HCT116 (cell line): ENCODE results near the gene LAMTOR4. TPM values are rescaled to one million over a fixed set of nuclear protein-coding genes. Genes with fewer than 3 reads are reported as not detected.

Source experiments
- microRNA-seq: library from miRNA; unstranded; fragments of <30 nt; microRNA quantifications from one replicate; pipeline ENCODE4, GENCODE V29; 2016; ENCODE audit warnings: borderline number of aligned reads
- total RNA-seq: library from RNA; stranded (reverse); gene quantifications from one replicate; pipeline ENCODE4 v1.2.1, GENCODE V29; 2021; ENCODE audit not compliant: unreplicated experiment

Gene LAMTOR4
- total RNA-seq, 1 experiment from 2014 or later = 152 TPM

Small RNAs within 50 kb of the gene (microRNA-seq; reads per million reads assigned to microRNA genes)
- not detected for gene MIR4658

Other genes starting within 250 kb of the LAMTOR4 start
- gene TRIM4, start 229.4 kb upstream of the LAMTOR4 start, total RNA-seq = 25.1 TPM
- gene GJC3, start 219.3 kb upstream of the LAMTOR4 start, total RNA-seq = 0.76 TPM
- gene AZGP1, start 172.9 kb upstream of the LAMTOR4 start, total RNA-seq = 1.1 TPM
- 61.2 TPM for gene ZKSCAN1, start 133.3 kb upstream of the LAMTOR4 start, total RNA-seq
- gene ZSCAN21, start 99.1 kb upstream of the LAMTOR4 start, total RNA-seq = 10.3 TPM
- gene ZNF3, start 67.2 kb upstream of the LAMTOR4 start, total RNA-seq = 28.2 TPM
- gene COPS6, start 59.9 kb upstream of the LAMTOR4 start, total RNA-seq = 126 TPM
- gene MCM7, start 47.5 kb upstream of the LAMTOR4 start, total RNA-seq = 387 TPM
- gene AP4M1, start 47.3 kb upstream of the LAMTOR4 start, total RNA-seq = 20.0 TPM
- 67.4 TPM for gene TAF6, start 29.6 kb upstream of the LAMTOR4 start, total RNA-seq
- gene CNPY4, start 29.3 kb upstream of the LAMTOR4 start, total RNA-seq = 2.6 TPM
- gene MBLAC1, start 22.0 kb upstream of the LAMTOR4 start, total RNA-seq = 2.0 TPM
- 23.2 TPM for gene TRAPPC14, start 9.8 kb downstream of the LAMTOR4 start, total RNA-seq
- 3.3 TPM for gene GAL3ST4, start 19.7 kb downstream of the LAMTOR4 start, total RNA-seq
- gene GPC2, start 28.5 kb downstream of the LAMTOR4 start, total RNA-seq = 17.9 TPM
- gene STAG3, start 29.0 kb downstream of the LAMTOR4 start, total RNA-seq = 1.2 TPM
- 0.30 TPM for gene PVRIG, start 71.0 kb downstream of the LAMTOR4 start, total RNA-seq
- gene SPDYE3, start 158.8 kb downstream of the LAMTOR4 start, total RNA-seq = not detected
- gene PILRB, start 209.2 kb downstream of the LAMTOR4 start, total RNA-seq = 60.2 TPM
- 1.8 TPM for gene PILRA, start 224.6 kb downstream of the LAMTOR4 start, total RNA-seq